Esophagus squamous epithelium (tissue), 5 donors: ENCODE results near the gene ZNF185. TPM values are rescaled to one million over a fixed set of nuclear protein-coding genes. Genes with fewer than 3 reads are reported as not detected.

Source experiments
- DNase-seq: peaks from one replicate; lab custom pipeline; 2025; lab: John Stamatoyannopoulos, UW
- H3K27ac ChIP-seq, 4 donors: fragments of 200-600 bp; sonication (generic); one replicate each; pipeline ENCODE4 v1.5.1; 2016 to 2019; ENCODE audit warnings: mild to moderate bottlenecking in 1 of 4
- H3K27me3 ChIP-seq, 4 donors: fragments of 200-600 bp; sonication (generic); 1 replicate in 3 of 4; 2 replicates in 1 of 4; pipeline versions ENCODE4 v1.5.1 to v1.6.0; 2017 to 2021; ENCODE audit warnings: antibody characterized with exemption in 1 of 4
- H3K36me3 ChIP-seq, 3 donors: fragments of 200-600 bp; sonication (generic); one replicate each; pipeline ENCODE4 v1.5.1; 2016 to 2019
- H3K4me1 ChIP-seq, 3 donors: fragments of 200-600 bp; sonication (generic); one replicate each; pipeline ENCODE4 v1.5.1; 2017 to 2019
- H3K4me3 ChIP-seq, 4 donors: fragments of 200-600 bp; sonication (generic); 1 replicate in 3 of 4; 2 replicates in 1 of 4; pipeline ENCODE4 v1.5.1; 2016 to 2019; ENCODE audit warnings: mild to moderate bottlenecking in 2 of 4, moderate library complexity in 1 of 4
- H3K9me3 ChIP-seq, 3 donors: fragments of 200-600 bp; sonication (generic); one replicate each; pipeline ENCODE4 v1.5.1; 2016 to 2019
- CTCF ChIP-seq, 6 experiments: fragments of 450-650 bp in 4 of 6; fragments of 200-600 bp in 2 of 6; sonication (generic) in 2 of 6; IDR thresholded peaks; one replicate each; pipeline ENCODE4 v1.5.1; 2016 to 2019; ENCODE audit warnings: antibody characterized with exemption in 6 of 6, mild to moderate bottlenecking in 4 of 6, moderate library complexity in 4 of 6
- POLR2A ChIP-seq, 4 donors: fragments of 450-650 bp; IDR thresholded peaks; one replicate each; pipeline ENCODE4 v1.6.1; 2017; ENCODE audit warnings: antibody characterized with exemption in 4 of 4, mild to moderate bottlenecking in 4 of 4, moderate library complexity in 3 of 4
- WGBS, 2 donors: methylation state at CpG; one replicate each; pipeline ENCODE4 v1.1.5; 2018; 5-methylcytosine and 5-hydroxymethylcytosine counted together
- intact Hi-C: fragments of 100-400 bp; cut with DNase I; formaldehyde crosslinking; loops from one replicate; pipeline ENCODE4 v1.15.0; 2022
- total RNA-seq, 4 donors: library from RNA; depleted of rRNA; stranded (reverse); fragments of >200 nt; gene quantifications; one replicate each; pipeline ENCODE4 v1.1.0, GENCODE V29; 2016
- donor health status: DM: yes; HTN: yes; CAD: no.

ZNF185 gene
- total RNA-seq, 4 donors from 2014 or later, result 205 to 470 (median 259) TPM

GRCh38 chrX:152884171-152884570 is 13.7 kb upstream of the ZNF185 start:
- Histone ChIP-seq H3K9me3 (no peaks in the 10 kb centered on the region), H3K36me3 (no peaks in the 10 kb centered on the region), H3K27me3 (no peaks in the 10 kb centered on the region), H3K4me3 (no peak overlapping the region), H3K4me1 (peaks cover 0 to 15% (median 0%) of the 10 kb centered on the region in 3 donors), H3K27ac (no peak overlapping the region)
- intact Hi-C loops, result no loop called here
- TF ChIP-seq POLR2A (IDR thresholded peaks at IDR 0.05) (no peak), CTCF (IDR thresholded peaks at IDR 0.05) (no peak)
- 61 to 67% methylated on average over 1 to 6 of the region's 6 CpGs for WGBS, 2 donors
- no peak for DNase-seq

- H3K4me3 ChIP-seq, result no peak overlapping the region
- H3K9me3 ChIP-seq, result no peaks in the 10 kb centered on the region
- intact Hi-C loops, result no loop called here
- WGBS, 2 donors, result 56 to 83% methylated on average over 1 to 2 of the region's 3 CpGs
- DNase-seq, result no peak
- H3K27me3 ChIP-seq, result no peaks in the 10 kb centered on the region
- peaks cover 0 to 9% (median 0%) of the 10 kb centered on the region in 3 donors for H3K4me1 ChIP-seq
- H3K27ac ChIP-seq, result no peak overlapping the region
- H3K36me3 ChIP-seq, result no peaks in the 10 kb centered on the region
- TF ChIP-seq POLR2A (IDR thresholded peaks at IDR 0.05) (no peak), CTCF (IDR thresholded peaks at IDR 0.05) (no peak)
These were observed 11.2 kb upstream of the ZNF185 start for GRCh38 chrX:152886716-152887115.

- TF ChIP-seq POLR2A (IDR thresholded peaks at IDR 0.05), result no peak
- no peak for TF ChIP-seq CTCF (IDR thresholded peaks at IDR 0.05)
- 36 to 71% methylated on average over 2 to 3 of the region's 4 CpGs for WGBS, 2 donors
- H3K27me3 ChIP-seq, result no peaks in the 10 kb centered on the region
These were observed 5.4 kb upstream of the ZNF185 start for GRCh38 chrX:152892499-152892898.

GRCh38 chrX:152892999-152893891 is 4.6 kb upstream of the ZNF185 start:
- Histone ChIP-seq H3K27ac (peak overlapping the region in 3 of 4 donors; percentile 85 to 90 (median 88)), H3K36me3 (no peaks in the 10 kb centered on the region), H3K4me1 (peaks cover 17 to 51% (median 22%) of the 10 kb centered on the region in 3 donors), H3K27me3 (peaks cover 0 to 4% (median 0%) of the 10 kb centered on the region in 4 donors), H3K9me3 (no peaks in the 10 kb centered on the region), H3K4me3 (no peak overlapping the region)
- intact Hi-C loops, result no loop called here
- 50 to 71% methylated on average over 1 to 9 of the region's 22 CpGs for WGBS, 2 donors
- TF ChIP-seq CTCF (IDR thresholded peaks at IDR 0.05) (no peak), POLR2A (IDR thresholded peaks at IDR 0.05) (no peak)
- DNase-seq, result no peak

More at GRCh38 chrX:152892499-152892898, 5.4 kb upstream of the ZNF185 start:
- Histone ChIP-seq H3K27ac (peak overlapping the region in 1 of 4 donors; percentile 90), H3K36me3 (no peaks in the 10 kb centered on the region), H3K4me1 (peaks cover 17 to 49% (median 22%) of the 10 kb centered on the region in 3 donors), H3K9me3 (no peaks in the 10 kb centered on the region), H3K4me3 (no peak overlapping the region)
- no peak for DNase-seq
- intact Hi-C loops, result no loop called here

- Histone ChIP-seq H3K4me1 (peaks cover 17 to 52% (median 22%) of the 10 kb centered on the region in 3 donors), H3K9me3 (no peaks in the 10 kb centered on the region), H3K27ac (peak overlapping the region; percentile 59 to 90 (median 86)), H3K27me3 (peaks cover 0 to 5% (median 0%) of the 10 kb centered on the region in 4 donors), H3K36me3 (no peaks in the 10 kb centered on the region), H3K4me3 (no peak overlapping the region)
- DNase-seq, result no peak
- intact Hi-C loops, result no loop called here
- TF ChIP-seq POLR2A (IDR thresholded peaks at IDR 0.05), result no peak
- TF ChIP-seq CTCF (IDR thresholded peaks at IDR 0.05), result no peak
- 39 to 40% methylated on average over 1 to 3 of the region's 9 CpGs for WGBS, 2 donors
These were observed 3.8 kb upstream of the ZNF185 start for GRCh38 chrX:152893980-152894610.
